K562 (cell line): Measurements from ENCODE around the gene MIB2. TPM values are rescaled to one million over a fixed set of nuclear protein-coding genes. Genes with fewer than 3 reads are reported as not detected.

Experiments used
- polyA plus RNA-seq, 8 experiments: library from polyadenylated mRNA; depleted of rRNA in 4 of 8; stranded (reverse) in 5 of 8; unstranded in 3 of 8; fragments of >200 nt; fragmentation: Nextera tagmentation in 2 of 8; fragmentation: Illumina TruSeq in 1 of 8; extraction: Ambion mirVana in 2 of 8; extraction: Trizol in 1 of 8; gene quantifications; 2 replicates each; pipeline versions ENCODE4 v1.2.1 to v1.2.3, GENCODE V29; 2011 to 2014; ENCODE audit warnings: inconsistent platforms in 1 of 8, missing spikeins in 1 of 8
- total RNA-seq, 7 experiments: library from RNA; depleted of rRNA in 6 of 7; stranded (reverse); fragments of >200 nt in 6 of 7; fragmentation: Illumina TruSeq in 2 of 7; extraction: Trizol in 2 of 7; gene quantifications; 2 replicates each; pipeline versions ENCODE4 v1.2.1 to v1.2.3, GENCODE V29; 2011 to 2021; ENCODE audit warnings: low replicate concordance in 1 of 7

MIB2 gene
- total and polyA plus RNA-seq, 9 of the 15 experiments (the other 6 are each of a cell fraction or from before 2014, with no cell fraction given): 0.04 to 17.0 (median 4.9) TPM; not detected in 1

Other genes with a start within 250 kb of the MIB2 start
Only the 7 nearest of the 16 such genes appear.
- 173 and 183 TPM in 2 replicates for gene ATAD3A, start 103.3 kb upstream of the MIB2 start, total RNA-seq (2014; rRNA removed)
- 18.6 and 20.2 TPM in 2 replicates for gene ATAD3A, start 103.3 kb upstream of the MIB2 start, total RNA-seq (2014; rRNA removed; fragmentation: Illumina TruSeq; extraction: Trizol)
- 80.1 and 87.1 TPM in 2 replicates for gene ATAD3A, start 103.3 kb upstream of the MIB2 start, total RNA-seq (2015; rRNA removed; fragmentation: Illumina TruSeq; extraction: Trizol)
- 151 and 167 TPM in 2 replicates for gene ATAD3A, start 103.3 kb upstream of the MIB2 start, total RNA-seq (2021)
- 36.7 and 40.8 TPM in 2 replicates for gene ATAD3A, start 103.3 kb upstream of the MIB2 start, polyA plus RNA-seq (2011; rRNA removed)
- 29.2 and 90.5 TPM in 2 replicates for gene ATAD3A, start 103.3 kb upstream of the MIB2 start, polyA plus RNA-seq (2014; fragmentation: Illumina TruSeq; extraction: Trizol)
- 1 to 10 TPM in 1 of 2 experiments, under 1 TPM in 1; 0.10 to 1.0 TPM for gene ATAD3A, start 103.3 kb upstream of the MIB2 start, polyA plus RNA-seq (2014; fragmentation: Nextera tagmentation; extraction: Ambion mirVana)
- gene ATAD3A, start 103.3 kb upstream of the MIB2 start, polyA plus RNA-seq (2014; rRNA removed): 123 and 131 TPM in 2 replicates
- 0.78 TPM in 1 of 2 replicates, not detected in the other for gene TMEM240, start 74.9 kb upstream of the MIB2 start, total RNA-seq (2014; rRNA removed)
- gene TMEM240, start 74.9 kb upstream of the MIB2 start, total RNA-seq (2014; rRNA removed; fragmentation: Illumina TruSeq; extraction: Trizol): not detected in 2 replicates
- 0.38 and 0.43 TPM in 2 replicates for gene TMEM240, start 74.9 kb upstream of the MIB2 start, total RNA-seq (2015; rRNA removed; fragmentation: Illumina TruSeq; extraction: Trizol)
- gene TMEM240, start 74.9 kb upstream of the MIB2 start, total RNA-seq (2021): 1.3 and 2.0 TPM in 2 replicates
- 0.24 TPM in 2 replicates for gene TMEM240, start 74.9 kb upstream of the MIB2 start, polyA plus RNA-seq (2011; rRNA removed)
- gene TMEM240, start 74.9 kb upstream of the MIB2 start, polyA plus RNA-seq (2014; fragmentation: Illumina TruSeq; extraction: Trizol): not detected in 2 replicates
- gene TMEM240, start 74.9 kb upstream of the MIB2 start, polyA plus RNA-seq (2014; fragmentation: Nextera tagmentation; extraction: Ambion mirVana): not detected
- 0.28 and 0.94 TPM in 2 replicates for gene TMEM240, start 74.9 kb upstream of the MIB2 start, polyA plus RNA-seq (2014; rRNA removed)
- 157 and 175 TPM in 2 replicates for gene SSU72, start 40.6 kb upstream of the MIB2 start, total RNA-seq (2014; rRNA removed)
- gene SSU72, start 40.6 kb upstream of the MIB2 start, total RNA-seq (2014; rRNA removed; fragmentation: Illumina TruSeq; extraction: Trizol): 75.3 and 77.6 TPM in 2 replicates
- gene SSU72, start 40.6 kb upstream of the MIB2 start, total RNA-seq (2015; rRNA removed; fragmentation: Illumina TruSeq; extraction: Trizol): 79.3 and 80.4 TPM in 2 replicates
- gene SSU72, start 40.6 kb upstream of the MIB2 start, total RNA-seq (2021): 185 and 187 TPM in 2 replicates
- 77.5 and 94.6 TPM in 2 replicates for gene SSU72, start 40.6 kb upstream of the MIB2 start, polyA plus RNA-seq (2011; rRNA removed)
- gene SSU72, start 40.6 kb upstream of the MIB2 start, polyA plus RNA-seq (2014; fragmentation: Illumina TruSeq; extraction: Trizol): 184 and 187 TPM in 2 replicates
- gene SSU72, start 40.6 kb upstream of the MIB2 start, polyA plus RNA-seq (2014; fragmentation: Nextera tagmentation; extraction: Ambion mirVana): 10 to 100 TPM; 70.8 to 90.8 TPM
- gene SSU72, start 40.6 kb upstream of the MIB2 start, polyA plus RNA-seq (2014; rRNA removed): 201 and 217 TPM in 2 replicates
- gene FNDC10, start 15.4 kb upstream of the MIB2 start, total RNA-seq (2014; rRNA removed): 2.2 and 3.1 TPM in 2 replicates
- gene FNDC10, start 15.4 kb upstream of the MIB2 start, total RNA-seq (2014; rRNA removed; fragmentation: Illumina TruSeq; extraction: Trizol): 0.29 TPM in 1 of 2 replicates, not detected in the other
- 2.9 and 3.8 TPM in 2 replicates for gene FNDC10, start 15.4 kb upstream of the MIB2 start, total RNA-seq (2015; rRNA removed; fragmentation: Illumina TruSeq; extraction: Trizol)
- 6.3 and 7.7 TPM in 2 replicates for gene FNDC10, start 15.4 kb upstream of the MIB2 start, total RNA-seq (2021)
- gene FNDC10, start 15.4 kb upstream of the MIB2 start, polyA plus RNA-seq (2011; rRNA removed): 1.4 and 2.3 TPM in 2 replicates
- gene FNDC10, start 15.4 kb upstream of the MIB2 start, polyA plus RNA-seq (2014; fragmentation: Illumina TruSeq; extraction: Trizol): 1.6 and 4.4 TPM in 2 replicates
- under 1 TPM; 0.08 to 0.11 TPM for gene FNDC10, start 15.4 kb upstream of the MIB2 start, polyA plus RNA-seq (2014; fragmentation: Nextera tagmentation; extraction: Ambion mirVana)
- gene FNDC10, start 15.4 kb upstream of the MIB2 start, polyA plus RNA-seq (2014; rRNA removed): 3.2 and 5.5 TPM in 2 replicates
- gene MMP23B, start 16.7 kb downstream of the MIB2 start, total RNA-seq (2014; rRNA removed): 0.65 and 1.2 TPM in 2 replicates
- gene MMP23B, start 16.7 kb downstream of the MIB2 start, total RNA-seq (2014; rRNA removed; fragmentation: Illumina TruSeq; extraction: Trizol): not detected in 2 replicates
- not detected in 2 replicates for gene MMP23B, start 16.7 kb downstream of the MIB2 start, total RNA-seq (2015; rRNA removed; fragmentation: Illumina TruSeq; extraction: Trizol)
- gene MMP23B, start 16.7 kb downstream of the MIB2 start, total RNA-seq (2021): 0.38 and 1.3 TPM in 2 replicates
- gene MMP23B, start 16.7 kb downstream of the MIB2 start, polyA plus RNA-seq (2011; rRNA removed): 0.30 and 0.45 TPM in 2 replicates
- not detected in 2 replicates for gene MMP23B, start 16.7 kb downstream of the MIB2 start, polyA plus RNA-seq (2014; fragmentation: Illumina TruSeq; extraction: Trizol)
- not detected for gene MMP23B, start 16.7 kb downstream of the MIB2 start, polyA plus RNA-seq (2014; fragmentation: Nextera tagmentation; extraction: Ambion mirVana)
- gene MMP23B, start 16.7 kb downstream of the MIB2 start, polyA plus RNA-seq (2014; rRNA removed): 0.28 and 0.80 TPM in 2 replicates
- 28.3 and 29.8 TPM in 2 replicates for gene CDK11B, start 43.5 kb downstream of the MIB2 start, total RNA-seq (2014; rRNA removed)
- 13.3 and 18.5 TPM in 2 replicates for gene CDK11B, start 43.5 kb downstream of the MIB2 start, total RNA-seq (2014; rRNA removed; fragmentation: Illumina TruSeq; extraction: Trizol)
- gene CDK11B, start 43.5 kb downstream of the MIB2 start, total RNA-seq (2015; rRNA removed; fragmentation: Illumina TruSeq; extraction: Trizol): 18.6 and 19.5 TPM in 2 replicates
- gene CDK11B, start 43.5 kb downstream of the MIB2 start, total RNA-seq (2021): 27.7 and 34.7 TPM in 2 replicates
- gene CDK11B, start 43.5 kb downstream of the MIB2 start, polyA plus RNA-seq (2011; rRNA removed): 6.2 and 6.5 TPM in 2 replicates
- 50.8 and 52.2 TPM in 2 replicates for gene CDK11B, start 43.5 kb downstream of the MIB2 start, polyA plus RNA-seq (2014; fragmentation: Illumina TruSeq; extraction: Trizol)
- 1 to 10 TPM; 2.8 to 3.1 TPM for gene CDK11B, start 43.5 kb downstream of the MIB2 start, polyA plus RNA-seq (2014; fragmentation: Nextera tagmentation; extraction: Ambion mirVana)
- gene CDK11B, start 43.5 kb downstream of the MIB2 start, polyA plus RNA-seq (2014; rRNA removed): 33.1 and 42.2 TPM in 2 replicates
- 18.4 and 22.5 TPM in 2 replicates for gene SLC35E2B, start 77.3 kb downstream of the MIB2 start, total RNA-seq (2014; rRNA removed)
- 14.8 TPM in 2 replicates for gene SLC35E2B, start 77.3 kb downstream of the MIB2 start, total RNA-seq (2014; rRNA removed; fragmentation: Illumina TruSeq; extraction: Trizol)
- 20.7 and 21.9 TPM in 2 replicates for gene SLC35E2B, start 77.3 kb downstream of the MIB2 start, total RNA-seq (2015; rRNA removed; fragmentation: Illumina TruSeq; extraction: Trizol)
- 38.9 and 44.6 TPM in 2 replicates for gene SLC35E2B, start 77.3 kb downstream of the MIB2 start, total RNA-seq (2021)
- 30.8 and 36.5 TPM in 2 replicates for gene SLC35E2B, start 77.3 kb downstream of the MIB2 start, polyA plus RNA-seq (2011; rRNA removed)
- 29.5 and 31.5 TPM in 2 replicates for gene SLC35E2B, start 77.3 kb downstream of the MIB2 start, polyA plus RNA-seq (2014; fragmentation: Illumina TruSeq; extraction: Trizol)
- 1 to 10 TPM; 4.7 to 5.2 TPM for gene SLC35E2B, start 77.3 kb downstream of the MIB2 start, polyA plus RNA-seq (2014; fragmentation: Nextera tagmentation; extraction: Ambion mirVana)
- 29.8 and 34.1 TPM in 2 replicates for gene SLC35E2B, start 77.3 kb downstream of the MIB2 start, polyA plus RNA-seq (2014; rRNA removed)